Body of pancreas (tissue), 4 donors: Measurements from ENCODE around the gene DNAJC7. TPM values are rescaled to one million over a fixed set of nuclear protein-coding genes. Genes with fewer than 3 reads are reported as not detected.
A peak's percentile ranks its signal among the peaks of the same experiment; 100 is the strongest.

Experiments used
- ATAC-seq: fragments of 150-250 bp; one replicate; pipeline ENCODE4 v1.9.1; 2016
- DNase-seq, 4 donors: peaks; one replicate each; pipeline ENCODE4 v3.0.0-alpha.2; 2019
- H3K27ac ChIP-seq, 4 donors: fragments of 200-600 bp; sonication (generic); 1 replicate in 3 of 4; 2 replicates in 1 of 4; pipeline versions ENCODE4 v1.5.1 to v1.6.1; 2016 to 2019; ENCODE audit warnings: mild to moderate bottlenecking in 1 of 4, mixed read lengths in 1 of 4, moderate library complexity in 1 of 4
- H3K27me3 ChIP-seq, 2 donors: fragments of 200-600 bp; sonication (generic); one replicate each; pipeline ENCODE4 v1.6.0; 2016; ENCODE audit warnings: mild to moderate bottlenecking in 1 of 2
- H3K36me3 ChIP-seq, 2 donors: fragments of 200-600 bp; sonication (generic); replicated peaks in 1 of 2; 2 replicates each; pipeline ENCODE4 v1.5.1; 2016; ENCODE audit warnings: low read depth in 2 of 2; ENCODE audit not compliant: insufficient read depth in 1 of 2
- H3K4me1 ChIP-seq: fragments of 200-600 bp; sonication (generic); one replicate; pipeline ENCODE4 v1.6.0; 2016
- H3K4me3 ChIP-seq, 2 donors: fragments of 200-600 bp; sonication (generic); 1 replicate in 1 of 2; 2 replicates in 1 of 2; pipeline ENCODE4 v1.5.1; 2016 to 2019
- H3K9me3 ChIP-seq, 3 donors: fragments of 200-600 bp; sonication (generic); 1 replicate in 2 of 3; 2 replicates in 1 of 3; pipeline ENCODE4 v1.5.1; 2016
- POLR2A ChIP-seq, 3 donors: fragments of 450-650 bp; IDR thresholded peaks; one replicate each; pipeline ENCODE4 v1.6.1; 2016; ENCODE audit warnings: antibody characterized with exemption in 3 of 3, mild to moderate bottlenecking in 2 of 3
- WGBS, 2 donors: methylation state at CpG; one replicate each; pipeline ENCODE4 v1.1.5; 2017; 5-methylcytosine and 5-hydroxymethylcytosine counted together
- intact Hi-C: fragments of 100-400 bp; cut with DNase I; formaldehyde crosslinking; loops from one replicate; pipeline ENCODE4 v1.15.1; 2023
- total RNA-seq, 2 donors: library from RNA; depleted of rRNA; stranded (reverse); fragments of >200 nt; gene quantifications; one replicate each; pipeline ENCODE4 v1.1.0, GENCODE V29; 2016
- TF ChIP-seq, protein P1 (sequence below), 7 experiments: fragments of 450-650 bp in 4 of 7; fragments of 200-600 bp in 3 of 7; sonication (generic) in 3 of 7; IDR thresholded peaks; one replicate each; pipeline ENCODE4 v1.5.1; 2016 to 2019; ENCODE audit warnings: antibody characterized with exemption in 7 of 7

Gene DNAJC7
- total RNA-seq, 2 donors from 2014 or later, result 32.4 to 43.5 TPM

DNA sequence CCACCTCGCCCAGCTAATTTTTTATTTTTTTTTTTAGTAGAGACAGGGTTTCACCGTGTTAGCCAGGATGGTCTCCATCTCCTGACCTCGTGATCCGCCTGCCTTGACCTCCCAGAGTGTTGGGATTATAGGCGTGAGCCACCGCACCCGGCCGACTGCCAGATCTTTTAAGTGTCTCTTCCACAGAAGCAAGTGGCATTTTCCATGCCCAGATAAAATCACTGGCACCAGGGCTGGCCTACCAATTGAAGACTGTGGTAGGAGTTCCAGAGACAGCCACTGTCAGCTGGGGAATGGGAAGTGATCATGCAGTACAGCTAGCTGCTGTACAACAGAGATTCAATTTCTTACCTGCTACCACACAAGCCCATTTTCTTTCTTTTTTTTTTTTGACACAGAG is 32.8 kb downstream of the DNAJC7 start:
- TF ChIP-seq POLR2A (IDR thresholded peaks at IDR 0.05), result no peak
- TF ChIP-seq, protein P1, sequence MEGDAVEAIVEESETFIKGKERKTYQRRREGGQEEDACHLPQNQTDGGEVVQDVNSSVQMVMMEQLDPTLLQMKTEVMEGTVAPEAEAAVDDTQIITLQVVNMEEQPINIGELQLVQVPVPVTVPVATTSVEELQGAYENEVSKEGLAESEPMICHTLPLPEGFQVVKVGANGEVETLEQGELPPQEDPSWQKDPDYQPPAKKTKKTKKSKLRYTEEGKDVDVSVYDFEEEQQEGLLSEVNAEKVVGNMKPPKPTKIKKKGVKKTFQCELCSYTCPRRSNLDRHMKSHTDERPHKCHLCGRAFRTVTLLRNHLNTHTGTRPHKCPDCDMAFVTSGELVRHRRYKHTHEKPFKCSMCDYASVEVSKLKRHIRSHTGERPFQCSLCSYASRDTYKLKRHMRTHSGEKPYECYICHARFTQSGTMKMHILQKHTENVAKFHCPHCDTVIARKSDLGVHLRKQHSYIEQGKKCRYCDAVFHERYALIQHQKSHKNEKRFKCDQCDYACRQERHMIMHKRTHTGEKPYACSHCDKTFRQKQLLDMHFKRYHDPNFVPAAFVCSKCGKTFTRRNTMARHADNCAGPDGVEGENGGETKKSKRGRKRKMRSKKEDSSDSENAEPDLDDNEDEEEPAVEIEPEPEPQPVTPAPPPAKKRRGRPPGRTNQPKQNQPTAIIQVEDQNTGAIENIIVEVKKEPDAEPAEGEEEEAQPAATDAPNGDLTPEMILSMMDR (IDR thresholded peaks at IDR 0.05), result no peak
- H3K4me1 ChIP-seq, result no peaks in the 10 kb centered on the region
- peaks cover 12 to 52% of the 10 kb centered on the region in 2 donors for H3K36me3 ChIP-seq
- no peak overlapping the region for H3K4me3 ChIP-seq
- no peak overlapping the region for H3K27ac ChIP-seq
- DNase-seq (no peak), ATAC-seq (no peak)
- no peaks in the 10 kb centered on the region for H3K9me3 ChIP-seq
- H3K27me3 ChIP-seq, result no peaks in the 10 kb centered on the region
- intact Hi-C loops, result no loop called here
- WGBS, 2 donors, result 94 to 96% methylated on average over 8 of the region's 8 CpGs

DNA sequence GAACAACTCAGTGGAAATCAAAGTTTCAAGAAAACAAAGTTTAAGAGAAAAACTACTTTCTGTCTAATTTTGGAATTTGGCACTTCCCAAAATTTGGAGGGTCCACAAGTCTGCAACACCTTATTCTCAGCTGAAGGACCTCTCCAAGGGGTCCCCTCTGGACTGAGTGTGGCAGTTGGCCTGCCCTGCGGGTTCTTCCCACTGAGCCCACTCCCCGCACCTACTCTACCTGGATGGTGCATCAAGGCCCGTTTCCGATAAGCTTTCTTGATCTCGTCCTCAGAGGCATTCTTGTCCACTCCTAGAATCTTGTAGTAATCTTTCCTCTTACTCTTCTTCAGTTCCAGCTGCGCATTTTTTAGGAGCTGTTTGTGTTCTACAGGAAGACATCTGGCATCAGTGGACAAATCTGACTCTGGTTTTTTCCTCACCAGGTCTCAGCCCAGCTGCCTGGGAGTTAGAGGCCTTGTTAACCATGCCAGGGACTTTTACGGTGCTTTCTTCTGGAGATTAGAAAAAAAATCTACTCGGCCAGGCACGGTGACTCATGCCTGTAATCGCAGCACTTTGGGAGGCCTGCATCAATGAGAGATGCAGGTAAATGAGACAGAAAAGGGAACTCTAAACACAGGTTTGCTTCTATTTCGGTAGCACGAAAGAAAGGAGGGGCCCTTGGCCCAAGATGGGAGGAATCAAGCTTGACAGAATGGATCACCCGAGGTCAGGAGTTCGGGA is 35.0 kb downstream of the DNAJC7 start:
- DNase-seq (no peak), ATAC-seq (peak; percentile 21)
- intact Hi-C loops, result no loop called here
- Histone ChIP-seq H3K27me3 (no peaks in the 10 kb centered on the region), H3K27ac (peak overlapping the region in 2 of 4 donors; percentile 30 to 32), H3K36me3 (peaks cover 5 to 33% of the 10 kb centered on the region in 2 donors), H3K4me1 (peaks cover 10% of the 10 kb centered on the region), H3K4me3 (no peak overlapping the region), H3K9me3 (no peaks in the 10 kb centered on the region)
- WGBS, 2 donors, result 82 to 89% methylated on average over 14 of the region's 14 CpGs
- TF ChIP-seq, protein P1 (IDR thresholded peaks at IDR 0.05), result no peak
- TF ChIP-seq POLR2A (IDR thresholded peaks at IDR 0.05), result no peak

DNA sequence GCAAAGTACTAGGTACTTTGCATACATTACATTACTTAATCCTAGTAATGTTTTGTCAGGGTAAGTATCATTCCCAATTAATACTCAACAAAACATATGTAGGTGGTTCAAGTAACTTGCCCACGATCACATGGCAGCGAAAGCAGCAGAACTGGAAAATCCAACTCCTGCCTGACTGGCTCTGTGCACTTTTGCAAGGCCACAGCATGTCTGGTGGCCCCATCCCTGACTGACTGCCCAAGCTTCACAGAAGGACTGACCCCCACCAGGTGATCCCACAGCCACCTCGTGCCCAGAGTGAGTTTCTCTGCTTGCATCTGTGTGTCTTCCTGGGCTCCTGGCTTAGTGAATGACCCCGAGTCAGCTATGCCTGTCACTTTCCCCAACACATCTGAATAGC is 39.2 kb downstream of the DNAJC7 start:
- intact Hi-C loops, result no loop called here

DNA sequence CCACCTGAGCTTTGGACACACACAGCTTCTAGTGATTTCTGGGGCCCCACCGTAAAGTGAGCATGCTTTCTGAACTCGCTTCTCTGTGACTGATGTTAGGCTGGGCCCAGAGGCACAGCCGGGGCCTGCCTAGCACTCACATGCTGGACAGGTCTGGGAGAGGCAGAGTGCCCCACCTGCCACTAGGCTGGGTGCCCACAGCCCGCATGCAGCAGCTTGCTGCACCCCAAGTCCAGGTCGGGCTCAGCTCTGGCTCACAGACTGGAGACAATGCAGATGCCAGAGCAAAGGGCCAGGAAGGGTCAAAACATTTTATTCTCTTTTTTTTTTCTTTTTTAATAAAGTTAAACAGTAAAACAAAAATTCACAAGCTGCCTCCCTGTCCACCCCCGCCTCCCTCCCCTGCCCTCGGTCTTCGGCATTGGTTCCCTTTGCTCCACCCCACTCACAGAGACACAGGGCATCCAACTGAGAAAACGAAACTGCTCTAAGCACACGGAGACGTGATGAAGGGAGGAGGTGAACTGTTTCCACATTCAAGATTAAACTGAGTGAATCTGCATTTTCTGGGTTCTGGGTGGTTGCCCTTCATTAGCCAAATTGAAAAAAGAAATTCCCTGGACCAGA is 41.0 kb downstream of the DNAJC7 start:
- Histone ChIP-seq H3K4me1 (peaks cover 41% of the 10 kb centered on the region), H3K36me3 (peaks cover 0 to 27% of the 10 kb centered on the region in 2 donors), H3K27ac (peak overlapping the region in 1 of 4 donors; percentile 6), H3K4me3 (no peak overlapping the region), H3K27me3 (no peaks in the 10 kb centered on the region), H3K9me3 (no peaks in the 10 kb centered on the region)
- intact Hi-C loops, result no loop called here
- 74 to 76% methylated on average over 8 to 11 of the region's 11 CpGs for WGBS, 2 donors
- DNase-seq, result no peak
- TF ChIP-seq POLR2A (IDR thresholded peaks at IDR 0.05), result no peak
- TF ChIP-seq, protein P1 (IDR thresholded peaks at IDR 0.05), result no peak
- ATAC-seq, result no peak

More for the DNA sequence above, 39.2 kb downstream of the DNAJC7 start:
- peak in 2 of 4 donors; percentile 54 to 60 for DNase-seq
- WGBS, 2 donors, result 35 to 45% methylated on average over 4 of the region's 4 CpGs
- Histone ChIP-seq H3K27ac (no peak overlapping the region), H3K4me3 (no peak overlapping the region), H3K9me3 (no peaks in the 10 kb centered on the region), H3K4me1 (peaks cover 25% of the 10 kb centered on the region), H3K27me3 (no peaks in the 10 kb centered on the region), H3K36me3 (peaks cover 5 to 37% of the 10 kb centered on the region in 2 donors)
- TF ChIP-seq POLR2A (IDR thresholded peaks at IDR 0.05), result no peak
- TF ChIP-seq, protein P1 (IDR thresholded peaks at IDR 0.05), result no peak
- ATAC-seq, result no peak
